ENCODE measurements around the gene OBP2A. TPM values are rescaled to one million over a fixed set of nuclear protein-coding genes. Genes with fewer than 3 reads are reported as not detected.

The OBP2A gene
- total and polyA plus RNA-seq, 12 donors = not detected

GRCh38 chr9:135516132-135516860, 29.6 kb upstream of the OBP2A start:
- Histone ChIP-seq H3K36me3 (no peaks in the 10 kb centered on the region), H3K4me3 (no peak overlapping the region), H3K27ac (peak overlapping the region in 3 of 10 donors; percentile 25 to 52 (median 44)), H3K9me3 (no peaks in the 10 kb centered on the region), H3K27me3 (peaks cover 0 to 3% (median 0%) of the 10 kb centered on the region in 7 donors), H3K4me1 (peaks cover 0 to 7% (median 0%) of the 10 kb centered on the region in 9 donors)
- WGBS, 2 donors = 59 to 68% methylated on average over 25 of the region's 25 CpGs
- TF ChIP-seq, protein P1, sequence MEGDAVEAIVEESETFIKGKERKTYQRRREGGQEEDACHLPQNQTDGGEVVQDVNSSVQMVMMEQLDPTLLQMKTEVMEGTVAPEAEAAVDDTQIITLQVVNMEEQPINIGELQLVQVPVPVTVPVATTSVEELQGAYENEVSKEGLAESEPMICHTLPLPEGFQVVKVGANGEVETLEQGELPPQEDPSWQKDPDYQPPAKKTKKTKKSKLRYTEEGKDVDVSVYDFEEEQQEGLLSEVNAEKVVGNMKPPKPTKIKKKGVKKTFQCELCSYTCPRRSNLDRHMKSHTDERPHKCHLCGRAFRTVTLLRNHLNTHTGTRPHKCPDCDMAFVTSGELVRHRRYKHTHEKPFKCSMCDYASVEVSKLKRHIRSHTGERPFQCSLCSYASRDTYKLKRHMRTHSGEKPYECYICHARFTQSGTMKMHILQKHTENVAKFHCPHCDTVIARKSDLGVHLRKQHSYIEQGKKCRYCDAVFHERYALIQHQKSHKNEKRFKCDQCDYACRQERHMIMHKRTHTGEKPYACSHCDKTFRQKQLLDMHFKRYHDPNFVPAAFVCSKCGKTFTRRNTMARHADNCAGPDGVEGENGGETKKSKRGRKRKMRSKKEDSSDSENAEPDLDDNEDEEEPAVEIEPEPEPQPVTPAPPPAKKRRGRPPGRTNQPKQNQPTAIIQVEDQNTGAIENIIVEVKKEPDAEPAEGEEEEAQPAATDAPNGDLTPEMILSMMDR (IDR thresholded peaks at IDR 0.05) = no peak
- intact Hi-C loops (cut with DNase I) = no loop called here
- no peak for DNase-seq
- ATAC-seq = peak in 5 of 8 donors; percentile 42 to 77 (median 48)

- no peak for ATAC-seq
- Histone ChIP-seq H3K4me3 (no peak overlapping the region), H3K9me3 (no peaks in the 10 kb centered on the region), H3K27ac (no peak overlapping the region), H3K36me3 (no peaks in the 10 kb centered on the region), H3K27me3 (peaks cover 0 to 4% (median 0%) of the 10 kb centered on the region in 7 donors), H3K4me1 (peaks cover 0 to 7% (median 0%) of the 10 kb centered on the region in 9 donors)
- TF ChIP-seq, protein P1 (IDR thresholded peaks at IDR 0.05) = no peak
- WGBS, 2 donors = 93 to 97% methylated on average over 24 of the region's 24 CpGs
- DNase-seq = no peak
- intact Hi-C loops (cut with DNase I) = loop anchor here in 1 of 10 donors (1.0 kb wide), 1 partner anchor 36 kb away; no protein-coding TSS in a partner anchor
Observed at GRCh38 chr9:135517407-135517822, 28.5 kb upstream of the OBP2A start.

DNA sequence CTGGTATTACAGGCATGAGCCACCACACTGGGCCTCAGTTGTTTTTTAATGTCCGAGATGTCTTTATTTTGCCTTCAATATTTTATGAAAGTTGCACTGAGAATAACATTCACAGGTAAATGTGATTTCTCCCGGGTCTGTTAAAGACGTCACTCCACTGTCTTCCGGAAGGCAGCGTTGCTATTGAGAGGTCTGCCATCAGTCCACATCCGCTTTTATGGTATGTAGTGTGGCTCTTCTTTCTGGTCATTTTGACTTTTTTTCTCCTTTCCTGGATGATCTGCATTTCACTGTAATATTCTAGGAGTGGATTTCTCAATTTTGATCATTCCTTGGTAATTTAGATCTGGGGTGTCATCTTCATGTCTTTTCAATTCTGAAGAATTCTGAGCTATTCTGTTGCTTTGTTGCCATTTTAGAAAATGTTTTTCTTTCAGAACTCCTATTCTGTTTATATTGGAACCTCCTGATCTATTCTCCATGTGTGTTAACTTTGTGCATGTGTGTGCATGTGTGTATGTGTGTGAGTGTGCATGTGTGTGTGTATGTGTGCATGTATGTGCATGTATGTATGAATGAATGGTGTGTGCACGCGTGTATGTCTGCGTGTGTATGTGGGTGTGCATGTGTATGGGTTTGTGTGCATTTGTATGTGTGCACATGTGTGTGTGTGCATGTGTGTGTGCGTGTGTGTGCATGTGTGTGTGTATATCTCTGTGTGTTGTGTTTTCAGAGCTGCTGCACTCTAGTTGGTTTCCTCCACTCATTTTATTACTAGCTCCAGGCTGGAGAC, 26.6 kb upstream of the OBP2A start:
- no peak overlapping the region for H3K4me3 ChIP-seq
- intact Hi-C loops (cut with DNase I) = no loop called here
- ATAC-seq (no peak), DNase-seq (no peak)
- no peak overlapping the region for H3K27ac ChIP-seq
- peaks cover 0 to 7% (median 0%) of the 10 kb centered on the region in 9 donors for H3K4me1 ChIP-seq
- WGBS, 2 donors = 90 to 93% methylated on average over 10 of the region's 10 CpGs
- H3K36me3 ChIP-seq = no peaks in the 10 kb centered on the region
- no peaks in the 10 kb centered on the region for H3K9me3 ChIP-seq
- H3K27me3 ChIP-seq = peaks cover 0 to 20% (median 11%) of the 10 kb centered on the region in 7 donors
- TF ChIP-seq, protein P1 (IDR thresholded peaks at IDR 0.05) = no peak

DNA sequence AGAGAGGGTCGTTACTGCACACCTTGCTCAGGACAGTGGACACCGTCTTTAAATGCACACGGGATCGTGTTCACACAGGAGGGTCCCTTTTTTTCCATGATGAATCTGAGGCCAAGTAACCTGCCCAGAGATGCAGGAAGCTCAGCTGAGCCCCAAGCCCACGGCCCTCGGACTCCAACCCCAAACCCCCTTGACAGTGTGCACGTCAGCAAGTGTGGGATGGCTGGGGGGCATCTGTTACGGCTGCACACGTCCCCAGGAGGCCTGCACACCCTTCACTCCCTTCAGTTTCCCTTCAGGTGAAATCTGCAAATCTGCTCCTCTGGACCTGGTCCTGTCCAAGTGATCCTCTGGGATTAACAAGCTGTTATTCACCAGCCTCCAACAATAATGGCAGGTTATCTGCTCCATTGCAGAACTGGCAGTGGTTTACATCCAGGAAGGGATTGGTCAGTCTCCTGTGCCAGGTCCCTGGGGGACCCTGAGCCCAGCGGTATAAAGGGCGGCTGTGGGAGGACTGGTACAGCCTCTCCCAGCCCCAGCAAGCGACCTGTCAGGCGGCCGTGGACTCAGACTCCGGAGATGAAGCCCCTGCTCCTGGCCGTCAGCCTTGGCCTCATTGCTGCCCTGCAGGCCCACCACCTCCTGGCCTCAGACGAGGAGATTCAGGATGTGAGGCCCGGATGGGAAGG, 24.9 kb upstream of the OBP2A start, which contains the start of gene LCN1:
LCN1 (plus strand) TSS at position 525 of the 692 bp plus-strand sequence; CDS start at position 583, 58 bp downstream.
- H3K4me1 ChIP-seq = peaks cover 0 to 3% (median 0%) of the 10 kb centered on the region in 9 donors
- 82 to 83% methylated on average over 17 to 18 of the region's 18 CpGs for WGBS, 2 donors
- ATAC-seq (no peak), DNase-seq (no peak)
- intact Hi-C loops (cut with DNase I) = no loop called here
- no peak within 1 kb of the TSS for H3K27ac ChIP-seq
- TF ChIP-seq, protein P1 (IDR thresholded peaks at IDR 0.05) = no peak
- H3K27me3 ChIP-seq = peaks cover 0 to 31% (median 23%) of the 10 kb centered on the region in 7 donors
- no peak within 1 kb of the TSS for H3K4me3 ChIP-seq
- H3K36me3 ChIP-seq = no peaks in the 10 kb centered on the region
- no peaks in the 10 kb centered on the region for H3K9me3 ChIP-seq
